ENCODE data around the gene ANKS6.

ANKS6 gene

DNA sequence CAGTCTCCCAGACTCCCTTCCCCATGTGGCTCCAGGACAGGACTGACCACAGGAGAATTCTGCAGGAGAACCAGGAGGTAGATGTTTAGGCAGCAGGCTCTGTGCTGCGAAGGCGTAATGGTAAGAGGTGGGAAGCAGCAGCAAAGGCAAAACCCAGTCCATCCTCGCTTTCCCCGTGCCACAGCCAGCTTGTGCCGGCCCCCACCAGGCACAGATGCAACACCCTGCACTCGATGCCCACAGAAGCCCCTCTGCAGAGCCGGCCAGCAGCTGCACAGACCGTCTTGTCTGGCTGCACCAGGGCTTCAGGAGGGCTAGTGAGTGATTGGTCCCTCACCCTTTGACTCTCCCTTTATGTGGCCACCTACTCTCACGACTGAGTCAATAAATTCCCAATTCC lies 28.0 kb downstream of the ANKS6 start:
- no peak for DNase-seq

GRCh38 chr9:98767915-98768314 lies 28.4 kb downstream of the ANKS6 start:
- DNase-seq = no peak

DNA sequence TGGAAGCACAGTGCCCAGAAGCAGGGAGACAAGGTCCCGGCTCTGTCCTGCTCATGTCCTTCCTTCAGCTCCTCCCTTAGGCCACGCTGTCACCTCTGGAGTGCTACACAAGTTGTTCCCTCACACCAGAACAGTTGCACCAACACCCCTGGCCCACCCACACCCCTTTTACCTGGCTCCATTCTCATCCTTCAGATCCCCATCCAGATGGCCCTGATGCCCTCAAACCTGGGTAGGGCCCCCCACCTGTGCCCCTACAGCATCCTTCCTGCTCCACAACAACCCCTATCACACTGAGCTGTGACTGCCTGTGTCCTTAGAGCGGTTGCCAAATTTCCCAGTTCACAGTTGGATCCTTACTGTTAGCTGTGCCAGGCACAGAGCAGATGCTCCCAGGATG lies 29.2 kb downstream of the ANKS6 start:
- DNase-seq = no peak

DNA sequence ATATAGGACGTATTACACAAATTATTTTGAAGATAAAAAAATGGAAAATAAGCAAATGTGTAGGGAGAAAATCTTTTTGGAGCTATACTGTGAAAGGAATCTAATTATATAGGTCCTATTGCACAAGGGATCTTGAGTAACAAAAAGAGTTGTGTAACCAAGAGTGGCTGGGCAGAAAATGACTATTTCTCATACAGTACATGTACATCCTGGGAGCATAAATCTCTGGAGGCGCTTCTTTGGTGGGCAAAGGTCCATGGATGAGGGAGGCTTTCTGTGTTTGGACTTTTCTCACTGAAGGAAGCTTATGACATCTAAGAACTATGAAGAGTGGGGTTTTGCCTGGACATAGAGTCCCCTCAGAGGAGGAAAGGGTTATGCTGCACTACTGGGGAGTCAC lies 29.8 kb downstream of the ANKS6 start:
- no peak for DNase-seq

DNA sequence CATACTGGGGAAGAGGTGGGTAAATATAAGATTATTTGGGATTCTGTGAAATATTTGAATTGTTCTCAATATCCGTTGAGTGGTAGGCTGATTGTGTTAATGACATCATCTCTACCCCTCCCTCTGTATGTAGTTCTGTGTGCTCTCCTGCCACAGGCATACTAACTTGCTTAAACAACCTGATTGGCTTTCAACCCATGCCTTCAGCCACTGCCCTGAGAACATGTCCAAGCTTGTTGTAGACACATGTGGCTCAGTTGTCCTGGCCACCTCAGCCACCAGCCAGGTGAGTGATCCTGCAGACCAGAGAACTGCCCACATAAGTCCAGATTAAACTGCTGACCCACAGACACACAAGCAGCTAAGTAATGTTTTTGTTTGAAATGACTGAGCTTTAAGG lies 31.1 kb downstream of the ANKS6 start:
- no peak for DNase-seq

- no peak for DNase-seq
Observed at GRCh38 chr9:98763986-98764745, 32.2 kb downstream of the ANKS6 start.

DNA sequence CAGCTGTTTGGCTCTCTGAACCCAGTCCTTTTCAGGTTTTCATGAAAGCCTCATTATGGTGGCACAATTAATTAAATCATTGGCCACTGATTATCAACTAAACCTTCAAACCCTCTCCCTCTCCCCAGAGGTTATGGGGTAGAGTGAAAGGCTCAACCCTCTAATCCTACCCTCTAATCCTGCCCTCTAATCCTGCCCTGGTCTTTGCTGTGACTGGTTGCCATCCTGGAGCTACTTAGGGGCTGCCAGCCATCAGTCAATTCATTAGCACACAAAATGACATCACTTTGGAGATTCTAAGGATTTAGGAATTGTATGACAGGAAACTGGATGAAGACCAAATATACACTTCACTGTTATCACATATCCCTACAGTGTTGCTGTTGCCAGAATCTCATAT lies 36.1 kb downstream of the ANKS6 start:
- DNase-seq = no peak

GRCh38 chr9:98755006-98755618 lies 41.2 kb downstream of the ANKS6 start:
- no peak for DNase-seq

DNA sequence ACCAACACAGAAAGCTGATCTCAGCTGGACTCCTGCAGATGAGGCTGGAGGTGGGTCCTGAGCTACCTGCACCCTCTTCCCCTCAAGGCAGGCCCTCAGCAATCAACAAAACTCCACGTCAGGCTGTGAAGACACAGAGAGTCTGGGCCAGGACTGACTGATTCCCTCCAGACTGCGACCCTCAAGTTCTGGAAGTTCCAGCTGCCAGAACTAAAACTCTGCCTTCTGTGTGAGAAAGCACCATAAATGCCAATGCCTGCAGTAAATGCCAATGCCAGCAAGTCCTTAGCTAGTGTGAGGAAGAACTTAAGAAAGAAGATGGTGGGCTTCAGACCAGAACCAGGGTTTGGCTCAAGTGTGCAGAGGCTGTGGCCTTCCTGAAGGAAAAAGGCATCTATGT lies 45.1 kb downstream of the ANKS6 start:
- DNase-seq = no peak

DNA sequence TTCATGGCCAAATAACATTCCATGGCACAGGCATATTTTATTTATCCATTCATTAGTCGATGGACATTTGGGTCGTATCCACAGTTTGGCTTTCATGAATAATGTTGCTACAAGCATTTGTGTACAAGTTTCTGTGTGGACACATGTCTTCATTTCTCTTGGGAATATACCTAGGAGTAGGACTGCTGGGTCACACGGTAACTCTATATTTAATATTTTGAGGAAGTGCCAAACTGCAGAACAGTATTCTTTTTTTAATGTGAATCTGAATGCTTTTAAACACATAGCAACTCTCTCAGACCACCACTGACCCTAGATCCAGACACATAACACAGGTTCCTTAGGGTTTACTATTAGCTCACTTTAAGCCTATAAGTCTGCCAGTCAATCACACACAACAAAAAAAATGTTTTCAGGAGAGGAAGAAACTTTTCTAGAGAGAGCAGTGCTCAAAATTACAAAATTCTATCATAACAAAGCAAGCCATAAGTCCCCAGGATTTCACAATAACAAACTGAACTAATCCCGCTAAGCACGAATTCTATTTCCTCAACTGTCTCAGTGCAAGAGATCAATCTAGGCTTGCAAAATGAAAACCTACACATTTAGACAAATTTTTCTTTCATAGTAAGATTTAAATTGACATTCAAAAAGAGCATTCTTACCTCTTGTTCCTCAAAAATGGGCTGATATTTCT lies 45.8 kb downstream of the ANKS6 start:
- DNase-seq = no peak

DNA sequence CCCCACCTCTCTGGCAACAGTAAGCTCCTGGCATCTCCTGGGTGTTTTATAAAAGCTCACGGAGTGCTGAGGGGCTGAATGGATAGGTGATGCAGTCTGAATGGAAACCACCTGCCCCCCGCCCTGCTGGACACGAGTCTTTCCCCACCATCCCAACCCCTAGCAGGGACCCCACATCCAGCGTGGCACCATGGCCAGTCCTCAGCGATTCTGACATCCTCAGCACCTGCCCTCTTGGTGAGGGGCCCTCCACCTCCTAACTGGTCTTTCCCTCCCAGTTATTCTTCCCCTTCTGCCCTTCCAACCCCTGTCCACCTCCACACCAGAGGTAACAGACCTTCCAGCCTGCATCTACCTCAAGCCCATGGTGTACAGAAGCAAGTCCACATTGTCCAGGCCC lies 48.9 kb downstream of the ANKS6 start:
- DNase-seq = no peak

GRCh38 chr9:98745470-98745869 lies 50.9 kb downstream of the ANKS6 start:
- DNase-seq = no peak

DNA sequence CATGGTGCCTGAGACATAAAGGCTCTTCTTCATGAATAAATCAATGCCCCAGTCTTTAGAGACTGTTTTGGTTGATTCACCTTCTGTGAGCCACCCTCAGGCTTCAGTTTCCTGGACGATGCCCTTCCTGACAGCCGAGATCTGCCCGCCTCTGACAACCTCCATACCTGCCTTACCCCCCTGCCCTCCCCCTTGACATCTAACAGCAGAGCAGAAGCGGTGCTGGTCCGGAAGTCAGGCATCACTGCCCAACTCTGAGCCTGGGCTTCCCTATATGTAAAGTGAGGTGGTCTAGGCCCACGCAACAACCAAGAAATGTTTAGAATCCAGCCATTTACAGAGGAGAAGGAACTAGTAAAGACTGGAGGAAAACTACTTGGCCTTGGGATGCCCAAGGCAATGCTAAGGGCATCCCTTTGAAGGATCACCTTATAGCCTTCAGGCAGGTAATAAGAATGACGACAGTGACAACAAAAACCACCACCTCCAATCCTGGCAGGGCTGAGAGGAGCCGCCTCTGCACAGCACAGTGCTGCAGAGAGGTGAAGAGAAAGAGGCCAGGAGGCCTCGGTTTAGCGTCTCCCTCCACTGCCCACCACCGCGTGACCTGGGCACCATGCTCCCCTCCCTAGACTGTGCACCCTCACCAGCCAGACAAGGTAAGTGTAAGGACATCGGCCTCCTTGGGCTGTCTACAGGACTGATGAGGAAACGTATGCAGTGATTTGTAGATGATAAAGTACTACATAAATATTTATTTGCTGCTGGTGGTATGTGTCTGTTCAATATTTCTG lies 52.3 kb downstream of the ANKS6 start:
- no peak for DNase-seq

DNA sequence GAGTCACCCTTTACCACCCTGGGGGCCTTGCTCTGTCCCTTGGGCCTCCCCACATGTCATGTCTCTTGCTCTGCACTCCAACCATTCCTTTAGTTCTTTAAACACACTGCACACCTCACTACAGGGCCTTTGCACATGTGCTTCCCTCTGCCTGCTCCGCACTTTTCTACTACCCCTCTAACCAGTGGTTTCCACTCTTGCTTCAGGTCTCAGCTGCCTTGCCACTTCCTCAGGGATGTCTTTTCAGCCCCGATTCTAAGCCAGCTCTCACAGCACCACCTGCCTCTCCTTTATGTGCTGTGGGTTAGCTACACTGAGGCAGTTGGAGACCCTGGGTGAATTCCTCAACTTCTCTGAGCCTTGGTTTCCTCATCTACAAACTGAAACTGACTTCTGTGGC lies 53.0 kb downstream of the ANKS6 start:
- no peak for DNase-seq

DNA sequence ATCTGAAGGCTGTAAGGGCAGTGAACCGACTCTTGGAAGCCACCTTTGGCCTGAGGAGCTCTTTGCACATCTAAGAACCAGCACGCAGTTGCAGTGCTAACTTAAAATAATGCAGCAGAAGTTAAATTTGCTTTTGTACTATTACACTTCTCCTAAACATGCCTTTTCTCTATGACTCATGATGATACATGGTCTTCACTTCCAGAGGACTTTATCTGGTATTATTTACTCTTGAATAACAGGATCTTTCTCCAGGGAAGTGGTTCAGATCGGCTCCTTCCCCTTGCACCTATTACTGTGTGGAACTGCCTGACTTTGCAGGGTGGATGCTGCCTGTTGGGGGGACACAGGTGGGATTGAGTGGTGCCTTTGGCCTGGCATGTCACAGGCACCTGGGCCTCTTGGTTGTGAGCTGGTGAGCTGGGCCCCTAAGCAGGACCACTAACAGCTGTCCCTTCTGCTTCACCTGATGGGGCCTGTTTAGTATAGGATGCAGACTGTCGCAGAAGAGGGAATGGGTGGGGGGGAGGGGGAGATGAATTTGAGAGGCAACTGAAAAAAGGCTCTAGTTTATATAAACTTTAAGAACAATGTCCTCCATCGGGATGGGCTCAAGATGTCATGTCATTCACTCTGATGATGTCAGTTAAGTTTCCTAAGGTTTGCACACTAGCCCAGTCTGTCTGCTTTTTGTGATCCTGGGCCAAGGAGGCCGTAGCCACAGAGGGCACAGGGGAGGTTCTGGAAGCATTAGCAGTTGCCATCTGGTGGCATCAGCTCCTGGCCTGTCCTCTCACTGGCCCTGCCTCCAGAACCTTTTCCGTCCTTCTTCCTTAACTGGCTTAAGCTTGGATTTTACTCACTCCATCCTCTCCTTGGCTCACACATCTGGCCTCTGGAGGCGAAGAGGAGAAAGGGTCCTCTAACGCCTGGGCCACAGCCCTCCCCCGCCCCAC lies 53.8 kb downstream of the ANKS6 start:
- no peak for DNase-seq

DNA sequence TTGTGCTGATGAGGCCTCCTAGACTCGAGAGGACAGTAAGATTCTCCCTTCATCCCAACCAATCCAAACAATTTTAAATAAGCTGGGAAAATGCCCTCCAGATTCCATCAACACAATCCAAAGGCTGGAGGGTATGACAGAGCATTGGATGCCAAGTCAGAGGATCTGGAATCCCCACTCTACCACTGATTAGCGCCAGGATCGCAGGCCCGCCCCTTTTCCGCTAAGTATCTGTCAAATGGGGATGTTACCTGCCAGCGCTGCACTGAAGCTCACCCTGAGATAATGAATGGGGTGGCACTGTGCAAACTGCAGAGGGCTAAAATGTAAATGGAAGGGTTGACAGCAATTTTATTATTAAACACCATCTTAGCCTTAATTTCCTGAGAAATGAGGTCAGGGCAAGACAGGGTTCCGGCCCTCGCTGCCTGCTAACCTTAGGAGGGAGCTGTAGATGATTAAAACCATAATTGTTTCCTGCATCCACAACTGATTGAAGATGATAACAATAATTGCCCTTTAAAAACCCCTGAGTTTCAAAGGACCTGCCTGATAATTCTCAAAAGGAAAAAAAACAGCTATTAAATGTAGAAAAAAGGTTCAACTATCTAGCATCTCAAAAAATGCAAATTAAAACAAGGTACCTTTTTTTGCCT lies 56.0 kb downstream of the ANKS6 start:
- DNase-seq = no peak

- no peak for DNase-seq
Observed at GRCh38 chr9:98738741-98739140, 57.6 kb downstream of the ANKS6 start.

DNA sequence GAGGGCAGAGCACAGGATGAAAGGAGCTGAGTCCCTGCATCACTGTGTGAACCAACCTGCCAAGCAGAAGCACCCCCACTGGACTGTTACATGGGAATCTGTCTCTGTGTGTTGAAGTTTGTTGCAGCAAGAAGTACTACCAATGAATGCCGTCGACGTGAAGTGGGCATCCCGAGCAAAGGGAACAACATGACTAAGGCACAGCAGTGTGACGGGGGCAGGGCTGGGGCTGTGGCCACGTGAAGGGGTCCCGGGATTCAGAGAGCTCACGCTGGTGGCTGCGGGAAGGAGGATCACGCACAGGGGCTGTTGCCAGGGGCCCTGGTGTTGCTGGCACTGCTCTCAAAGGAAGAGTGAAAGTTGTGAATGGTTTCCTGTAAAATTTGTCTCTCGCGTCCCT lies 60.1 kb downstream of the ANKS6 start:
- no peak for DNase-seq

GRCh38 chr9:98732801-98733200 lies 63.6 kb downstream of the ANKS6 start:
- no peak for DNase-seq

DNA sequence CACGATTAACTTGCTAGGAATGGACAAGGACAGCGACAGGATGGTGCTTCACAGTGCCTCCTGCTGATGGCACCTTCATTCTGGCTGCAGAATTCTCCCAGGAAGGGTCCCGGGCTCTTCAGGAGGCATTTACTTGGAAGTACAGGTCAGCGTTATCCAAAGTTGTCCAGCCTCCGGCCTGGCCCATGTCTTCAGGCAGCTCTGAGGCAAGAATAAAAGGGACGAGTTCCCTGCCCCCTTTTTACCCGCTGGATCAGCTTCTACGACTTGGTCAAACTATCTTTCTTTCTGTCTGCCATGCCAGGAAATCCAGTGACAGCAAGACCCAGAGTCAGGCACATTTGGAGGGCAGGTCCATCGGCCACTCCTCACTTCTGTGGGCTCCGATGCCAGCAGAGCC lies 64.3 kb downstream of the ANKS6 start:
- DNase-seq = no peak

GRCh38 chr9:98730871-98731270 lies 65.5 kb downstream of the ANKS6 start:
- DNase-seq = no peak

GRCh38 chr9:98728500-98728899 lies 67.9 kb downstream of the ANKS6 start:
- no peak for DNase-seq

Measured in CD4-positive, alpha-beta T cell treated with Interleukin-1 beta for 1 hour (primary cell).